Activated gamma-delta T cell treated with Interleukin-2 at 50 U/mL for 16 hours (primary cell): ENCODE measurements around the gene FGF3.
"Not testable (repeated sequence)": the region's sequence is repeated elsewhere in the genome, so short reads cannot be mapped to it uniquely, and the experiment has no call there.

Experiments
- DNase-seq: peaks from one replicate; pipeline ENCODE4 v3.0.0-alpha.2; 2020

Gene FGF3

DNA sequence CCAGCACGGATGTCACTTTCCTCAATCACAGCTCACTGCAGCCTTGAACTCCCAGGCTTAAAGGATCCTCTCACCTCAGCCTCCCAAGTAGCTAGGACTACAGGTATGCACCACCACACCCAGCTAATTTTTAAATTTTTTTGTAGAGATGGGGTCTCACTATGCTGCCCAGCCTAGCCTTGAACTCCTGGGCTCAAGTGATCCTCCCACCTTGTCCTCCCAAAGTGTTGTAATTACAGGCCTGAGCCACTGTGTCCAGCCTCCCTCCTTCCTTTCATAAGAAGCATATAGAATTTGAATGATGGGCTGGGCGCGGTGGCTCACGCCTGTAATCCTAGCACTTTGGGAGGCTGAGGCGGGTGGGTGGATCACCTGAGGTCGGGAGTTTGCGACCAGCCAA is 54.3 kb downstream of the FGF3 start:
- DNase-seq: not testable (repeated sequence)

- no peak for DNase-seq
Observed at GRCh38 chr11:69760319-69760718, 58.9 kb downstream of the FGF3 start.
